ENCODE measurements around the gene IGSF21. TPM values are rescaled to one million over a fixed set of nuclear protein-coding genes. Genes with fewer than 3 reads are reported as not detected.

The IGSF21 gene
- polyA plus RNA-seq, 1 of the 3 experiments (the other 2 are of a cell fraction): not detected

GRCh38 chr1:18229625-18230024, 122.0 kb downstream of the IGSF21 start (continued):
- no peak for TF ChIP-seq SIN3A (IDR thresholded peaks at IDR 0.05; ENCODE audit: borderline replicate concordance, low read depth, low read length)

- Histone ChIP-seq H3K9me3 (no peaks in the 10 kb centered on the region), H3K27me3 (ENCODE audit: insufficient read depth) (no peaks in the 10 kb centered on the region), H3K36me3 (replicated peaks in 1 of 2; ENCODE audit: control insufficient read depth in 1 of 2, insufficient read depth in 2 of 2, low read length in 1 of 2) (no peaks in the 10 kb centered on the region), H4K20me1 (ENCODE audit: insufficient read depth) (no peaks in the 10 kb centered on the region), H3F3A (replicated peaks; ENCODE audit: insufficient read depth) (no peaks in the 10 kb centered on the region), H3K27ac (ENCODE audit: low read depth in 2 of 2, low read length in 1 of 2) (no peak overlapping the region), H2AFZ (ENCODE audit: low read depth) (no peak overlapping the region), H3K4me2 (no peak overlapping the region), H3K4me1 (ENCODE audit: control insufficient read depth in 1 of 2, insufficient read depth in 2 of 2, low read depth in 1 of 2, low read length in 1 of 2) (peaks cover 0 to 3% of the 10 kb centered on the region in 2 experiments; a peak in 2 of 4 replicates), H3K4me3 (ENCODE audit: low read depth in 2 of 2, low read length in 1 of 2) (no peak overlapping the region), H3K79me2 (ENCODE audit: insufficient read depth) (no peaks in the 10 kb centered on the region), H3K9me2 (no peaks in the 10 kb centered on the region), H3K9ac (no peak overlapping the region)
- DNase-seq: no peak
- no peak for TF ChIP-seq RAD21 (IDR thresholded peaks at IDR 0.05; ENCODE audit: low read length)
- TF ChIP-seq GABPA (IDR thresholded peaks at IDR 0.05; ENCODE audit: low read depth): no peak
- no peak for TF ChIP-seq NRF1 (IDR thresholded peaks at IDR 0.05; ENCODE audit: low read depth, low read length)
- TF ChIP-seq SIN3A (IDR thresholded peaks at IDR 0.05; ENCODE audit: borderline replicate concordance, low read depth, low read length): no peak
- TF ChIP-seq USF2 (IDR thresholded peaks at IDR 0.05; ENCODE audit: borderline replicate concordance, low read depth, low read length): no peak
- TF ChIP-seq REST (IDR thresholded peaks at IDR 0.05; ENCODE audit: low read depth, low read length): no peak
- TF ChIP-seq NFIC (IDR thresholded peaks at IDR 0.05; ENCODE audit: borderline replicate concordance): no peak
- no peak for TF ChIP-seq GATA2 (CRISPR knock-in tag; IDR thresholded peaks at IDR 0.05)
- WGBS (ENCODE audit: low lambda C conversion rate): 38% methylated on average over 6 of the region's 6 CpGs
- ChIA-PET CTCF (interaction anchor here (0.9 to 1.8 kb wide), 2 partner anchors 19 to 47 kb away, joined by 4 read pairs; no protein-coding TSS in a partner anchor), POLR2A (interaction anchor here (1.0 kb wide), 1 partner anchor 30 kb away, joined by 3 read pairs; no protein-coding TSS in a partner anchor)
Observed at GRCh38 chr1:18230321-18230720, 122.7 kb downstream of the IGSF21 start.

GRCh38 chr1:18230840-18231239, 123.2 kb downstream of the IGSF21 start:
- Histone ChIP-seq H2AFZ (ENCODE audit: low read depth) (no peak overlapping the region), H3K9ac (no peak overlapping the region), H3F3A (replicated peaks; ENCODE audit: insufficient read depth) (no peaks in the 10 kb centered on the region), H4K20me1 (ENCODE audit: insufficient read depth) (no peaks in the 10 kb centered on the region), H3K4me3 (ENCODE audit: low read depth in 2 of 2, low read length in 1 of 2) (no peak overlapping the region), H3K27ac (ENCODE audit: low read depth in 2 of 2, low read length in 1 of 2) (no peak overlapping the region), H3K4me1 (ENCODE audit: control insufficient read depth in 1 of 2, insufficient read depth in 2 of 2, low read depth in 1 of 2, low read length in 1 of 2) (peaks cover 0 to 7% of the 10 kb centered on the region in 2 experiments; a peak in 2 of 4 replicates), H3K4me2 (no peak overlapping the region), H3K36me3 (replicated peaks in 1 of 2; ENCODE audit: control insufficient read depth in 1 of 2, insufficient read depth in 2 of 2, low read length in 1 of 2) (no peaks in the 10 kb centered on the region), H3K9me3 (no peaks in the 10 kb centered on the region), H3K9me2 (no peaks in the 10 kb centered on the region), H3K79me2 (ENCODE audit: insufficient read depth) (no peaks in the 10 kb centered on the region), H3K27me3 (ENCODE audit: insufficient read depth) (no peaks in the 10 kb centered on the region)
- CTCF ChIA-PET: interaction anchor here (0.8 to 1.8 kb wide), 4 partner anchors 14 to 122 kb away, joined by 4 to 6 read pairs (median 4); no protein-coding TSS in a partner anchor
- DNase-seq: no peak
- 29% methylated on average over 9 of the region's 9 CpGs for WGBS (ENCODE audit: low lambda C conversion rate)
- POLR2A ChIA-PET: interaction anchor here (1.0 kb wide), 1 partner anchor 30 kb away, joined by 3 read pairs; no protein-coding TSS in a partner anchor
- no peak for TF ChIP-seq SIN3A (IDR thresholded peaks at IDR 0.05; ENCODE audit: borderline replicate concordance, low read depth, low read length)
- no peak for TF ChIP-seq CHD2 (IDR thresholded peaks at IDR 0.05; ENCODE audit: low read length, partially characterized antibody)
- no peak for TF ChIP-seq TAF1 (IDR thresholded peaks at IDR 0.05; ENCODE audit: borderline replicate concordance, low read depth, low read length)
- no peak for TF ChIP-seq TCF12 (IDR thresholded peaks at IDR 0.05)
- no peak for TF ChIP-seq NFIC (IDR thresholded peaks at IDR 0.05; ENCODE audit: borderline replicate concordance)
- TF ChIP-seq YY1 (IDR thresholded peaks at IDR 0.05; ENCODE audit: low read depth): no peak
- TF ChIP-seq PBX3 (IDR thresholded peaks at IDR 0.05): no peak
